ENCODE measurements around the gene MYO5B.

- TF ChIP-seq POLR2A (IDR thresholded peaks at IDR 0.05; ENCODE audit: low read depth, low read length) (no peak), CTCF (conservative IDR thresholded peaks at IDR 0.05; ENCODE audit: low read depth, low read length) (no peak), RCOR1 (IDR thresholded peaks at IDR 0.05; ENCODE audit: insufficient replicate concordance, low read length) (no peak), RAD21 (IDR thresholded peaks at IDR 0.05; ENCODE audit: low read length) (no peak), USF2 (IDR thresholded peaks at IDR 0.05; ENCODE audit: low read depth, low read length) (no peak), RFX5 (IDR thresholded peaks at IDR 0.05; ENCODE audit: low read depth, low read length) (no peak), MXI1 (IDR thresholded peaks at IDR 0.05; ENCODE audit: borderline replicate concordance, low read depth, low read length) (no peak), CEBPB (IDR thresholded peaks at IDR 0.05; ENCODE audit: low read depth, low read length) (no peak), CHD1 (IDR thresholded peaks at IDR 0.05; ENCODE audit: low read depth, low read length) (no peak)
Observed at GRCh38 chr18:50076277-50076676, 118.7 kb downstream of the MYO5B start.

All from IMR-90 (cell line).